HFFc6 (cell line): ENCODE results near the gene PTRH2. TPM values are rescaled to one million over a fixed set of nuclear protein-coding genes. Genes with fewer than 3 reads are reported as not detected.

Experiments
- DNase-seq: peaks from one replicate; pipeline ENCODE4 v3.0.0-alpha.2; 2018
- H3K27ac Mint-ChIP-seq: 2 replicates; pipeline ENCODE4 v1.8.0; 2020; ENCODE audit warnings: mild to moderate bottlenecking, mixed read lengths
- H3K27me3 Mint-ChIP-seq: 2 replicates; pipeline ENCODE4 v1.8.0; 2021; ENCODE audit warnings: mild to moderate bottlenecking, moderate library complexity, mixed read lengths; ENCODE audit not compliant: insufficient read depth
- H3K36me3 Mint-ChIP-seq: 2 replicates; pipeline ENCODE4 v1.8.0; 2021; ENCODE audit warnings: low read depth, mixed read lengths
- H3K4me1 Mint-ChIP-seq: 2 replicates; pipeline ENCODE4 v1.8.0; 2020; ENCODE audit warnings: low read depth, mixed read lengths
- H3K4me3 Mint-ChIP-seq: 2 replicates; pipeline ENCODE4 v1.8.0; 2020; ENCODE audit warnings: mild to moderate bottlenecking, moderate library complexity, mixed read lengths
- H3K9me3 Mint-ChIP-seq: 2 replicates; pipeline ENCODE4 v1.8.0; 2020; ENCODE audit warnings: mild to moderate bottlenecking, mixed read lengths
- total RNA-seq, 6 experiments: library from RNA; stranded (reverse); fragmentation: NEBNext Ultra II Directional; extraction: Animal tissue kit (Norgen Biotek cat#: 25700); gene quantifications; 2 replicates in 1 of 6; 3 replicates in 5 of 6; pipeline ENCODE4 v1.2.3, GENCODE V29; 2021
- TF ChIP-seq, protein P1 (sequence below): fragments of 200-600 bp; sonication (generic); IDR thresholded peaks from 2 replicates; pipeline ENCODE4 v1.5.0; 2021; ENCODE audit warnings: antibody characterized with exemption, mild to moderate bottlenecking

The PTRH2 gene
- total RNA-seq, 6 experiments from 2014 or later, result 20.7 to 31.8 (median 23.0) TPM

DNA sequence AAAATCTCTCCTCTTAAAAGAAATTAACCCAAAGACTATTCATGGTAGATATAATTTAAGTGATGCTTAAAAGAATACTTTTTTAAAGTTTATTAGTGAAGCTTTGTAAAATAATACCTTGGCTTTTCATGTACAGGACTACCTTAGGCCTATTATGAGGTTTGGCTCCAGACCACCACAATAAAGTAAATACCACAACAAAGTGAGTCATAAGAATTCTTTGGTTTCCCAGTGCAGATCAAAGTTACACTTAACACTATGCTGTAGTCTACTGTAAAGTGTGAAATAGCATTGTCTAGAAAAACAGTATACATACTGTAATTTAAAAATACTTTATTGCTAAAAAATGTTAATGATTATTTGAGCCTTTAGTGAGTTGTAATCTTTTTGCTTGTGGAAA, 55.9 kb downstream of the PTRH2 start:
- Mint-ChIP-seq H3K36me3 (peaks cover 82% of the 10 kb centered on the region), H3K27ac (peak overlapping the region; percentile 79), H3K4me3 (peak overlapping the region; percentile 10; the same call in 1 of the 2 replicates), H3K4me1 (peaks cover 84% of the 10 kb centered on the region), H3K27me3 (peaks cover 2% of the 10 kb centered on the region; the same call in 1 of the 2 replicates), H3K9me3 (peaks cover 4% of the 10 kb centered on the region; the same call in 1 of the 2 replicates)
- peak; percentile 27 for DNase-seq
- TF ChIP-seq, protein P1, sequence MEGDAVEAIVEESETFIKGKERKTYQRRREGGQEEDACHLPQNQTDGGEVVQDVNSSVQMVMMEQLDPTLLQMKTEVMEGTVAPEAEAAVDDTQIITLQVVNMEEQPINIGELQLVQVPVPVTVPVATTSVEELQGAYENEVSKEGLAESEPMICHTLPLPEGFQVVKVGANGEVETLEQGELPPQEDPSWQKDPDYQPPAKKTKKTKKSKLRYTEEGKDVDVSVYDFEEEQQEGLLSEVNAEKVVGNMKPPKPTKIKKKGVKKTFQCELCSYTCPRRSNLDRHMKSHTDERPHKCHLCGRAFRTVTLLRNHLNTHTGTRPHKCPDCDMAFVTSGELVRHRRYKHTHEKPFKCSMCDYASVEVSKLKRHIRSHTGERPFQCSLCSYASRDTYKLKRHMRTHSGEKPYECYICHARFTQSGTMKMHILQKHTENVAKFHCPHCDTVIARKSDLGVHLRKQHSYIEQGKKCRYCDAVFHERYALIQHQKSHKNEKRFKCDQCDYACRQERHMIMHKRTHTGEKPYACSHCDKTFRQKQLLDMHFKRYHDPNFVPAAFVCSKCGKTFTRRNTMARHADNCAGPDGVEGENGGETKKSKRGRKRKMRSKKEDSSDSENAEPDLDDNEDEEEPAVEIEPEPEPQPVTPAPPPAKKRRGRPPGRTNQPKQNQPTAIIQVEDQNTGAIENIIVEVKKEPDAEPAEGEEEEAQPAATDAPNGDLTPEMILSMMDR, result no peak

GRCh38 chr17:59650642-59651041, 56.6 kb downstream of the PTRH2 start:
- DNase-seq, result no peak
- Mint-ChIP-seq H3K36me3 (peaks cover 80% of the 10 kb centered on the region), H3K4me1 (peaks cover 83% of the 10 kb centered on the region), H3K9me3 (peaks cover 4% of the 10 kb centered on the region; the same call in 1 of the 2 replicates), H3K27ac (peak overlapping the region; percentile 63), H3K4me3 (no peak overlapping the region), H3K27me3 (peaks cover 2% of the 10 kb centered on the region; the same call in 1 of the 2 replicates)
- TF ChIP-seq, protein P1, result no peak

DNA sequence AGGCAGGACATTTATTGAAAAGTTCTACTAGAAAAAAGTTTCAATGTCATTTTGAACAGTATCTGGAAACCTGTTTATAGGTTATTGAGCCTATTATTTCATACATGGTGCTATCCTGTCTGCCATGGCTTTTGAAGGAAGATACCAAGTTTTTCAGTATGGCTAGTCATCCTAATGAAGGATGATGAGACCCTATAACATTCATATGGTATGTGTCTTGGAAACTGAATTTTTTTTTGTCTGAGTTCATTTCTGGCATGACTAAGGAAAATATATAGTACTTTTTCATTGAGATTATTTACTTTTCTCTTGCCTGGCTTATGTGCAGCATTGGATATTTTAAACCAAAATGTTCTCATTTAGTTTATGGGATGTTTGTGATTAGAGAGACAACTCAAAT, 57.3 kb downstream of the PTRH2 start:
- peaks cover 80% of the 10 kb centered on the region for H3K4me1 Mint-ChIP-seq
- peaks cover 78% of the 10 kb centered on the region for H3K36me3 Mint-ChIP-seq
- DNase-seq, result no peak
- TF ChIP-seq, protein P1, result no peak
- no peak overlapping the region for H3K4me3 Mint-ChIP-seq
- H3K27ac Mint-ChIP-seq, result peak overlapping the region; percentile 66
- peaks cover 4% of the 10 kb centered on the region; the same call in 1 of the 2 replicates for H3K9me3 Mint-ChIP-seq
- peaks cover 2% of the 10 kb centered on the region; the same call in 1 of the 2 replicates for H3K27me3 Mint-ChIP-seq

Other genes starting within 250 kb of the PTRH2 start
- 10 to 100 TPM; 24.8 to 31.4 (median 28.5) TPM for gene DHX40, start 141.8 kb downstream of the PTRH2 start, total RNA-seq
- gene CLTC, start 87.5 kb downstream of the PTRH2 start, total RNA-seq, result 100 to 1,000 TPM; 354 to 460 (median 397) TPM
- 100 to 1,000 TPM; 121 to 155 (median 149) TPM for gene VMP1, start 224 bp upstream of the PTRH2 start, total RNA-seq
- 1 to 10 TPM; 2.9 to 4.0 (median 3.3) TPM for gene TUBD1, start 185.5 kb upstream of the PTRH2 start, total RNA-seq
- gene RPS6KB1, start 185.7 kb upstream of the PTRH2 start, total RNA-seq, result 10 to 100 TPM; 25.5 to 30.2 (median 27.9) TPM